ENCODE data around the gene CD300LF.

The CD300LF gene

DNA sequence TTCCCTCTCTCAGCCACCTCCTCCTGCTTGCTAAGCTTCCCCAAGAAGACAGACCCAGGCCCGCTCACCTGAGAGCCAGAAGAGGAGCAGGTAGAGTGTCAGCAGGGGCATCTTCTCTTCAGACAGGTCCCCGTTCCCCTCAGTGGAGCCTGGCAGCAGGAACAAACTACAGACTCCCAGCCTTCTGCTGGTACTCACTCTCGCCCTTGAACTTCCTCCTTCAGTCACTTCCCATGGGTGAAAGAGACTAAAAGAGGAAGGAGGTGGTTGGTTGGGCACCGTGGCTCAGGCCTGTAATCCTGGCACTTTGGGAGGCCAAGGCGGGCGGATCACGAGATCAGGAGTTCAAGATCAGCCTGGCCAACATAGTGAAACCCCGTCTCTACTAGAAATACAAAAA lies at the start of gene CD300LF:
Gene CD300LF (minus strand): TSS at position 168 of the 400 bp plus-strand sequence. CDS start 57 bp downstream, at position 111.
- no peak within 1 kb of the TSS for H3K4me3 ChIP-seq (ENCODE audit: low read length in 2 of 2)
- H3K4me1 ChIP-seq (ENCODE audit: control insufficient read depth, insufficient read depth, low read length): no peaks in the 10 kb centered on the region
- peaks cover 4 to 11% of the 10 kb centered on the region in 2 donors for H3K27me3 ChIP-seq (ENCODE audit: control insufficient read depth in 1 of 2, insufficient read depth in 2 of 2, low read length in 2 of 2)
- no peak within 1 kb of the TSS for H3K27ac ChIP-seq (ENCODE audit: low read length)
- no peaks in the 10 kb centered on the region for H3K9me3 ChIP-seq (ENCODE audit: control insufficient read depth in 2 of 2, low read length in 2 of 2)
- H3K36me3 ChIP-seq (ENCODE audit: control insufficient read depth in 2 of 2, insufficient read depth in 2 of 2, low read length in 2 of 2): no peaks in the 10 kb centered on the region
- no peak within 1 kb of the TSS for H3K9ac ChIP-seq (ENCODE audit: low read length in 2 of 2)

DNA sequence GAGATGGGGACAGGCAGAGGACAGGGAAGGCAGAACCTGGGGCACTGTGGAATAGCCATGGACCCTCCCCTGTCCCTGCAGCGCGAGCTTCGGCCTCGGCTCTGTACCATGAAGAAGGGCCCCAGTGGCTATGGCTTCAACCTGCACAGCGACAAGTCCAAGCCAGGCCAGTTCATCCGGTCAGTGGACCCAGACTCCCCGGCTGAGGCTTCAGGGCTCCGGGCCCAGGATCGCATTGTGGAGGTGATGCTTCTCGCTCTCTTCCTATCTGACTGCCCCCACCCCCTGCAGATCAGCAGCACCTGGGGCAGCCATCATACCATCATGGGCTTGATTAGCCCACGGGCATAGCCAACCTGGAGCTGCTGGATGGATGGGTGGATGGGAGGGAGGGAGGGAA lies 49.2 kb upstream of the CD300LF start:
- Histone ChIP-seq H3K9me3 (ENCODE audit: control insufficient read depth in 2 of 2, low read length in 2 of 2) (no peaks in the 10 kb centered on the region), H3K4me1 (ENCODE audit: control insufficient read depth, insufficient read depth, low read length) (peaks cover 20% of the 10 kb centered on the region), H3K36me3 (ENCODE audit: control insufficient read depth in 2 of 2, insufficient read depth in 2 of 2, low read length in 2 of 2) (no peaks in the 10 kb centered on the region), H3K9ac (ENCODE audit: low read length in 2 of 2) (no peak overlapping the region), H3K27me3 (ENCODE audit: control insufficient read depth in 1 of 2, insufficient read depth in 2 of 2, low read length in 2 of 2) (no peaks in the 10 kb centered on the region), H3K4me3 (ENCODE audit: low read length in 2 of 2) (no peak overlapping the region), H3K27ac (ENCODE audit: low read length) (no peak overlapping the region)

DNA sequence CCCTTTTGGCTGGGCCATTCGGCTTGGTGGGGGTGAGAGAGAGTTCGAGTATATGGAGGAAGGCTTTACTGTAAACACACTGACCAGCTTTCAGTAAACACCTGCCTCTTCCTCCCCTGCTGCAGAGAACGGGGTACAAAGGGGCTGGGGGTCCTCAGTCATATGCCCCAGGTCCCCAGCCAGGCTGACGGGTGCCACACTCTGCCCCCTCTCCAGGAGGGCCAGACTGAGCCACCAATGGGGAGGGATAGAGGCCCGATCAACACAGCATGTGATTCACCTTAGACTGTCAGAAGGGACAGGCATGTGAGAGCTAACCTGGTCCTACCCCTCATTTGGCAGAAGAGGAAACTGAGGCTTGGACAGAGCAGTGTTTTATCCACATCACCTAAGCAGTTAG lies 48.7 kb upstream of the CD300LF start:
- Histone ChIP-seq H3K4me3 (ENCODE audit: low read length in 2 of 2) (no peak overlapping the region), H3K27me3 (ENCODE audit: control insufficient read depth in 1 of 2, insufficient read depth in 2 of 2, low read length in 2 of 2) (no peaks in the 10 kb centered on the region), H3K4me1 (ENCODE audit: control insufficient read depth, insufficient read depth, low read length) (peaks cover 20% of the 10 kb centered on the region), H3K9me3 (ENCODE audit: control insufficient read depth in 2 of 2, low read length in 2 of 2) (no peaks in the 10 kb centered on the region), H3K27ac (ENCODE audit: low read length) (no peak overlapping the region), H3K36me3 (ENCODE audit: control insufficient read depth in 2 of 2, insufficient read depth in 2 of 2, low read length in 2 of 2) (no peaks in the 10 kb centered on the region), H3K9ac (ENCODE audit: low read length in 2 of 2) (no peak overlapping the region)

DNA sequence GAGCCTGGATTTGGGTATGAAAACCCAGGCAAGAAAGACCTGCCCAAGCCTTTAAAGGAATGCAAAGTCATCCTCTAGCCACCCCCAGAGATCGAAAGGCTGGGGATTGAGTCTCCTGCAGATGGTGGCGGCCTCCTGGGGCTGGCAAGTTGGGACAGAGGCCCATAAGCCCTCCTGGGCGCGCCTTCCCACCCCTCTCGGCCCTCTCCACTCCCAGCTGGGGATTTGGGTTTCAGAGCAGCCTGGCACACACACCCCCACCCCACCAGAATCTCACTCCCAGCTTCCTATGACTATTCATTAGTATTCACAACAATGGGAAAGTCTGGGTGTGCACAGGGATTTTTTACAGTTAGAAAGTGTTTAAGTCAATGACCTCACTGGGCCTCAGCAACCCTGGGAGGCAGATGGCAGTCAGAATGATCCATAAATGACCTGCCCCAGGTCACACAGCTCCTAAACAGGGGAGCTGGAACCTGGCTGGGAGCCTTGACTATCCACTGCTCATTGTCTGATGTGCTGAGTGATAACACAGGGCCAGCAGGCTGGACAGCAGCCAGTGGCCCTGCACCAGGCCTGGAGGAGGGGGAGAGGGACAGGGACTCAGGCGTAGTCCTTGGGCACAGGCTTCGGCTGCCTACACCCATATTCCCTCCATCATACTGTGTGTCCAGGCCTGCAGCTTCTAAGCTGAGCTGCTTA lies 47.8 kb upstream of the CD300LF start:
- H3K27ac ChIP-seq (ENCODE audit: low read length): no peak overlapping the region
- H3K9ac ChIP-seq (ENCODE audit: low read length in 2 of 2): no peak overlapping the region
- no peak overlapping the region for H3K4me3 ChIP-seq (ENCODE audit: low read length in 2 of 2)

DNA sequence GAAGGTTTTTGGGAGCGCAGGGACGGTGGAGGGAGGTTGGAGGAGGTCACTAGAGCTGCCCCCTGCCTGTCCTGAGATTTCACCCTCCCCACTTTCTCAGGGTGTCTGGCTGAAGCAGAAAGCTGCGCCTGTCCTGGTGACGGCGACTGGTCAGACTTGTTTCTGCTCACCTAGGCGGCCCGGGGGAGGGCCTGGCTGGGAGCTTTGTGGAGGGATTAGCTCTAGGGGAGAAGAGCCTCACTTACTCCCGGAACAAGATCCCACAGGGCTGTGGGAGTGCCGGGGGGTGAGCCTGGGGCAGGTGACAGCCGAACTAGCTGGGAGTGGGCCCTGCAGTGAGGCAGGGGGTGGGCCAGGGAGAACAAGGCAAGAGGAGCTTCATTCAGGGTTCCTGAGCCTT lies 47.2 kb upstream of the CD300LF start:
- H3K36me3 ChIP-seq (ENCODE audit: control insufficient read depth in 2 of 2, insufficient read depth in 2 of 2, low read length in 2 of 2): no peaks in the 10 kb centered on the region
- H3K9ac ChIP-seq (ENCODE audit: low read length in 2 of 2): no peak overlapping the region
- H3K27ac ChIP-seq (ENCODE audit: low read length): no peak overlapping the region
- H3K27me3 ChIP-seq (ENCODE audit: control insufficient read depth in 1 of 2, insufficient read depth in 2 of 2, low read length in 2 of 2): no peaks in the 10 kb centered on the region
- no peaks in the 10 kb centered on the region for H3K9me3 ChIP-seq (ENCODE audit: control insufficient read depth in 2 of 2, low read length in 2 of 2)
- H3K4me3 ChIP-seq (ENCODE audit: low read length in 2 of 2): no peak overlapping the region
- H3K4me1 ChIP-seq (ENCODE audit: control insufficient read depth, insufficient read depth, low read length): peaks cover 20% of the 10 kb centered on the region

More for the DNA sequence above, 47.8 kb upstream of the CD300LF start:
- H3K4me1 ChIP-seq (ENCODE audit: control insufficient read depth, insufficient read depth, low read length): peaks cover 20% of the 10 kb centered on the region
- no peaks in the 10 kb centered on the region for H3K27me3 ChIP-seq (ENCODE audit: control insufficient read depth in 1 of 2, insufficient read depth in 2 of 2, low read length in 2 of 2)
- no peaks in the 10 kb centered on the region for H3K36me3 ChIP-seq (ENCODE audit: control insufficient read depth in 2 of 2, insufficient read depth in 2 of 2, low read length in 2 of 2)
- no peaks in the 10 kb centered on the region for H3K9me3 ChIP-seq (ENCODE audit: control insufficient read depth in 2 of 2, low read length in 2 of 2)

DNA sequence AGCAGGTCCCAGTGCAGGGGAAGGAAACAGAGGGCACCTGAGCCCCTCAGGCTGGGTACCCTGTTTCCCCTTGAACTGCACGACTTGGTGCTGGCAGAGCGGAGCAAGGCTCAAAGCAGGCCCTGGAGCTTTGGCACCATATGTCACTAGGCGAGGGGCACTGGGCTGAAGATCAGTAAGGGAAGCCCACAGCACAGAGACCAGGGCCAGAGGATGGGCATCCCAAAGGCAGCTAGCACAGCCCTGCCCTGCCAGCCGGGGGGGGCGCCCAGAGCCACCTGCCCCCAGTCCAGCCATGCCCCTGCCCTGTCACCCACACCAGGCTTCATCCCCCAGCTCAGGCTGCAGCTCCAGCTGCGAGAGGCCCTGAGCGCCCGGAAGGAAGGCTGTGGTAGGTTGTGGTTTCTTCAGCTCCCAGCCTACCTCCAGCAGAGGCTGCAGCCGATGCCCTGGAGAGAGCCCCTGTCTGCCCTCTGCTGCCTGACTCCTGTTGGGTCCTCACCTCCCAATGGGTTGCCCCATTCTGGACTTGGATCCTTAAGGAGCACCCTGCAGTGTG lies 46.6 kb upstream of the CD300LF start:
- peaks cover 20% of the 10 kb centered on the region for H3K4me1 ChIP-seq (ENCODE audit: control insufficient read depth, insufficient read depth, low read length)
- no peaks in the 10 kb centered on the region for H3K9me3 ChIP-seq (ENCODE audit: control insufficient read depth in 2 of 2, low read length in 2 of 2)
- no peaks in the 10 kb centered on the region for H3K36me3 ChIP-seq (ENCODE audit: control insufficient read depth in 2 of 2, insufficient read depth in 2 of 2, low read length in 2 of 2)
- no peak overlapping the region for H3K4me3 ChIP-seq (ENCODE audit: low read length in 2 of 2)
- no peak overlapping the region for H3K27ac ChIP-seq (ENCODE audit: low read length)
- H3K27me3 ChIP-seq (ENCODE audit: control insufficient read depth in 1 of 2, insufficient read depth in 2 of 2, low read length in 2 of 2): no peaks in the 10 kb centered on the region
- H3K9ac ChIP-seq (ENCODE audit: low read length in 2 of 2): no peak overlapping the region

DNA sequence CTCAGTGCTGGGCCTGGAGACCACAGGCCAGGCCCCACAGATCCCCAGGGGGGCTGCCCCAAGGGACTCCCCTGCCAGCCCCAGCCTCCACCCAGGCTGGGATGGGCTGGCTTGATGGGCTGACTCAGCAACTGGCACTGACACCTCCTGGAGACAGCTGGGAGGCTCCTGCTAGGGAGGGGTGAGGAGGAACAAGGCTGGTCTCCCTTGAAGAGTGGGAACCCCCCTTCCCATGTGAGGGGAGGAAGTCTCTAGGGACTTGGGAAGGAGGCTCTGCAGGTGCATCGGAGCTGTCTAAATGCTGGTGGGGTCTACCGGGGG lies 46.1 kb upstream of the CD300LF start:
- Histone ChIP-seq H3K4me1 (ENCODE audit: control insufficient read depth, insufficient read depth, low read length) (peaks cover 20% of the 10 kb centered on the region), H3K9me3 (ENCODE audit: control insufficient read depth in 2 of 2, low read length in 2 of 2) (no peaks in the 10 kb centered on the region), H3K9ac (ENCODE audit: low read length in 2 of 2) (no peak overlapping the region), H3K27me3 (ENCODE audit: control insufficient read depth in 1 of 2, insufficient read depth in 2 of 2, low read length in 2 of 2) (no peaks in the 10 kb centered on the region), H3K27ac (ENCODE audit: low read length) (no peak overlapping the region), H3K36me3 (ENCODE audit: control insufficient read depth in 2 of 2, insufficient read depth in 2 of 2, low read length in 2 of 2) (no peaks in the 10 kb centered on the region), H3K4me3 (ENCODE audit: low read length in 2 of 2) (no peak overlapping the region)

DNA sequence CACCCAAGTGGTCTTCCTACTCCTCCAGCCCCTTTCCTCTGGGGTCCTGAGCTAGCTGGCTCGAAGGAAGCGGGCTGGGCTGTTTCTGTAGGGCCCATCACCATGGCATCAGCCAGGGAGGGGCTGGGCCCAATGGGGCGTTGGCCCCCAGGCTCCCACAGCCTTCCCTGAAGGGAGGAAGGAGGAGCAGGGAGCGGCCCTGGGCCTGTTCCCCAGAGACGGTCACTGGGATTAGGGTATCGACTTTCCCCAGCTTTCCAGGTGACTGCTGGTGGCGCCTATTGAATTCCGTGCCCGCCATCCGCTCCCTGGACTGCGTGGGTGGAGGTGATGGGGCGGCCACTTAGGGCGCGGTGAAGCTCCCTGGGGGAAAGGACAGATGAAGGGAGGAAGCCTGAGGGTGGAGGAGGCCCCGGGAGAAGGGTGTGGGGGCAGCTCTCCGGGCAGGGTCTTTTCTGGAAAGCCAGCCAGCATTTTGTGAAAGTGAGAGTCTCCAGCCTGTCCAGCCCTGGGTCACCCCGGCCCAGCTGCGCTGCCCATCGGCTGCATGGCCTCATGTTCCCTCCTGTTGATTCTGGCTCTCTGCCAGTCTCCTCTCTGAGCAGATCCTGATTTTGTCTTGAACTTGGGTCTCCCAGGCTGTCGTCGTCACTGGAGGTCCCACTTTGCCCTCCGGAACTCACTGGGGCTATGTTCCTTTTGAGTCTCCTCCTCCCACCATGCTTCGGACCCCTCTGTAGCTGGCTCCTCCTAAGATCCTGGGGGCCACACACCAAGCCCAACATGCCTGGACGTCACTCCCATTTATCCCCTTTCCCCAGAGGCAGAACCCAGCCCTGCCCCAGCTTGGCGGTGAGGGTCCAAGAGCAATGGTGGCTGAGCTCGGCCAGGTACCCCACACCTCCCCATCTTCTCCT lies 45.5 kb upstream of the CD300LF start:
- H3K4me1 ChIP-seq (ENCODE audit: control insufficient read depth, insufficient read depth, low read length): peaks cover 18% of the 10 kb centered on the region
- no peaks in the 10 kb centered on the region for H3K36me3 ChIP-seq (ENCODE audit: control insufficient read depth in 2 of 2, insufficient read depth in 2 of 2, low read length in 2 of 2)
- H3K9me3 ChIP-seq (ENCODE audit: control insufficient read depth in 2 of 2, low read length in 2 of 2): no peaks in the 10 kb centered on the region
- no peak overlapping the region for H3K4me3 ChIP-seq (ENCODE audit: low read length in 2 of 2)
- no peak overlapping the region for H3K9ac ChIP-seq (ENCODE audit: low read length in 2 of 2)
- H3K27me3 ChIP-seq (ENCODE audit: control insufficient read depth in 1 of 2, insufficient read depth in 2 of 2, low read length in 2 of 2): no peaks in the 10 kb centered on the region
- no peak overlapping the region for H3K27ac ChIP-seq (ENCODE audit: low read length)

DNA sequence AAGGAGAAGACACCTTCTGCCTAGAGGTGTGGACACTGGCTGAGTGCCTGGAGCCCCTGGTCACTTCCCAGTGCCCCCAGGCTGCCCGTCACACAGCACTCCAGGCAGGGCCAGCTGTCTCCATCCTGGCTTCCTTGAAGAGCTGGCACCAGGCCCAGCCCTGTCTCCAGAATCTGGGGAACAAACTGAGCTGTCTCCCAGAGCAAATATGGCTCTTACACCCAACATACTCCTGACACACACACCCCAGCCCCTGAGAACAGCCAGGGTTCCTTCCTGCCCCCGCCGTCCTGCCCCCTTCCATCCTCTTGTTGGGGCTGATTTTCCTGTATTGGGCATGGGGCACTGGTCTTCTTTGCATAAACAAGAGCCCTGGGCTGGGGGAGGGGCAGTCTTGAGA lies 44.8 kb upstream of the CD300LF start:
- Histone ChIP-seq H3K36me3 (ENCODE audit: control insufficient read depth in 2 of 2, insufficient read depth in 2 of 2, low read length in 2 of 2) (no peaks in the 10 kb centered on the region), H3K27me3 (ENCODE audit: control insufficient read depth in 1 of 2, insufficient read depth in 2 of 2, low read length in 2 of 2) (no peaks in the 10 kb centered on the region), H3K4me1 (ENCODE audit: control insufficient read depth, insufficient read depth, low read length) (peaks cover 15% of the 10 kb centered on the region), H3K27ac (ENCODE audit: low read length) (no peak overlapping the region), H3K9me3 (ENCODE audit: control insufficient read depth in 2 of 2, low read length in 2 of 2) (no peaks in the 10 kb centered on the region), H3K9ac (ENCODE audit: low read length in 2 of 2) (no peak overlapping the region), H3K4me3 (ENCODE audit: low read length in 2 of 2) (no peak overlapping the region)

DNA sequence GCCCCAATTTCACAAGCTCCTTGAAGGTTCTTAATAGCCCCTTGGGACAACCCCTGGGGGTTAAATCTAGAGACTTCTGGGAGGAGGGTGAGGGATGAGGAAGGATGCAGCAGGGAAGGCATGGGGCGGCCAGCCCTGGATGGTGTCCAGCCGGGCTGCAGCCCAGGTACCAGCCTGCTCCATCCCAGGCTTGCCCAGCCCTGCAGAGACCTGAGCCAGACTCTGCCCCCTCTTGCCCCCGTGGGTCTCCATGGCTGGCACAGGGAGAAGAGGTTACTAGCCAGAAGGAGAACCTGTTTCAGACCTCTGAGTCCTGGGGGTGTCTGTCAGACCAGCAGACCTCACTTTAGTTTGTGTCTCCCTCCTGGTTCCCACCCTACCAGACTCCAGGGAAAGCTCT lies 44.2 kb upstream of the CD300LF start:
- no peaks in the 10 kb centered on the region for H3K27me3 ChIP-seq (ENCODE audit: control insufficient read depth in 1 of 2, insufficient read depth in 2 of 2, low read length in 2 of 2)
- no peak overlapping the region for H3K27ac ChIP-seq (ENCODE audit: low read length)
- H3K9me3 ChIP-seq (ENCODE audit: control insufficient read depth in 2 of 2, low read length in 2 of 2): no peaks in the 10 kb centered on the region
- peaks cover 15% of the 10 kb centered on the region for H3K4me1 ChIP-seq (ENCODE audit: control insufficient read depth, insufficient read depth, low read length)
- no peaks in the 10 kb centered on the region for H3K36me3 ChIP-seq (ENCODE audit: control insufficient read depth in 2 of 2, insufficient read depth in 2 of 2, low read length in 2 of 2)
- no peak overlapping the region for H3K9ac ChIP-seq (ENCODE audit: low read length in 2 of 2)
- no peak overlapping the region for H3K4me3 ChIP-seq (ENCODE audit: low read length in 2 of 2)

DNA sequence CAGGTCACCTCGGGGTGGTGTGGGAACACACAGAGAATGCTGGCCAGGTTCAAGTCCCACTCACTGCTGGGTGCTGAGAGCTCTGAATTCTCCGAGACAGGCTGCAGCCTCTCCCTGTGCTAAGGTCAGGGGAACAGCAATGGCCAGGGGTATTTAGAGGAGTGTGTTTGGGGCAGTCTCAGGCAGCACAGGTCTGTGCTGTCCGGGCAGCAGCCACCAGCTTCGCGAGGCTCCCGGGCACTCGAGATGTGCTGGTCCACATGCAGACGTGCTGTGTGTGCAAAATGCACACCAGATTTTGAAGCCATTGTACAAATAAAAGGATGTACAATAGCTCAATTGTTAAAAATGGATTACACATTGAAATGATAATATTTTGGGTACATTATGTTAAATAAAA lies 42.8 kb upstream of the CD300LF start:
- H3K4me1 ChIP-seq (ENCODE audit: control insufficient read depth, insufficient read depth, low read length): peaks cover 17% of the 10 kb centered on the region

More for the DNA sequence above, 42.8 kb upstream of the CD300LF start:
- no peak overlapping the region for H3K9ac ChIP-seq (ENCODE audit: low read length in 2 of 2)
- H3K9me3 ChIP-seq (ENCODE audit: control insufficient read depth in 2 of 2, low read length in 2 of 2): no peaks in the 10 kb centered on the region
- no peaks in the 10 kb centered on the region for H3K27me3 ChIP-seq (ENCODE audit: control insufficient read depth in 1 of 2, insufficient read depth in 2 of 2, low read length in 2 of 2)
- no peaks in the 10 kb centered on the region for H3K36me3 ChIP-seq (ENCODE audit: control insufficient read depth in 2 of 2, insufficient read depth in 2 of 2, low read length in 2 of 2)
- H3K4me3 ChIP-seq (ENCODE audit: low read length in 2 of 2): no peak overlapping the region
- no peak overlapping the region for H3K27ac ChIP-seq (ENCODE audit: low read length)
